ENCODE data around the gene TLE6. TPM values are rescaled to one million over a fixed set of nuclear protein-coding genes. Genes with fewer than 3 reads are reported as not detected.

Gene TLE6
- total and polyA plus RNA-seq, 2 of the 8 experiments (the other 6 are each of a cell fraction or from before 2014, with no cell fraction given), result 2.5 to 2.9 TPM

- TF ChIP-seq CHD7 (IDR thresholded peaks at IDR 0.05; ENCODE audit: insufficient replicate concordance, low read length), result no peak
- TF ChIP-seq RNF2 (IDR thresholded peaks at IDR 0.05; ENCODE audit: borderline replicate concordance, low read depth, low read length, missing control alignments, poor library complexity, severe bottlenecking), result no peak
- no peak for TF ChIP-seq TCF12 (IDR thresholded peaks at IDR 0.05; ENCODE audit: low read depth, low read length)
- no peak for TF ChIP-seq POU5F1 (IDR thresholded peaks at IDR 0.05; ENCODE audit: low read depth, low read length)
- no peak for TF ChIP-seq KDM1A (IDR thresholded peaks at IDR 0.05; ENCODE audit: borderline replicate concordance, low read length)
These were observed 5.6 kb downstream of the TLE6 start (continued) for GRCh38 chr19:2982983-2983350.
